HG03039 (cell line): ENCODE data around the gene OR6C75.
"Not testable (repeated sequence)": the region's sequence is repeated elsewhere in the genome, so short reads cannot be mapped to it uniquely, and the experiment has no call there.

ENCODE experiments used
- ATAC-seq: cut with Tn5 transposase; IDR thresholded peaks from one replicate; pipeline ENCODE4 v1.9.1; 2021; ENCODE audit warnings: mild to moderate bottlenecking, moderate library complexity; ENCODE audit not compliant: unreplicated experiment

Gene OR6C75

DNA sequence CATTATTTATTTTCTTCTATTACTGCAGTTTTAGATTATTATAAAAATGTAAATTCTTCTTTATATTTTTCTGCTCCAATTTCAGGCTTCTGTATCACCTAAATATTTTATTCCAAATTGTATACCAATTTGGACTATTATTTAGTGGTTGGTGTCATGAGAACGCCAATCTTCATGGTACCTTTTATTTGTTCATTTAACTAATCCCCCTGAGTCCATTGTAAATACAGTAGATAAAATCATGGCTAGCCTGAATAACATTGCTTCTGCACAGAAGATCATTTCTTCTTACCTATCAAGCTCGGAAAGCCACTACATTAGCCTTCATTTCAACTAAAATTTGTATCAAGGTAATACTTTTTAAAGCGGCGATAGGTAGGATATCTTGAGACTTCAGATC, at the start of gene OR6C75:
OR6C75 (plus strand) TSS at position 301 of the 400 bp plus-strand sequence. CDS start 2,136 bp downstream, outside the sequence.
- ATAC-seq = no peak

GRCh38 chr12:55314043-55314442, 48.7 kb upstream of the OR6C75 start, which contains the start of gene OR6C1:
TSS of gene OR6C1 (plus strand) at chr12:55314343. CDS start at chr12:55320600, 6,257 bp downstream.
- no peak for ATAC-seq

DNA sequence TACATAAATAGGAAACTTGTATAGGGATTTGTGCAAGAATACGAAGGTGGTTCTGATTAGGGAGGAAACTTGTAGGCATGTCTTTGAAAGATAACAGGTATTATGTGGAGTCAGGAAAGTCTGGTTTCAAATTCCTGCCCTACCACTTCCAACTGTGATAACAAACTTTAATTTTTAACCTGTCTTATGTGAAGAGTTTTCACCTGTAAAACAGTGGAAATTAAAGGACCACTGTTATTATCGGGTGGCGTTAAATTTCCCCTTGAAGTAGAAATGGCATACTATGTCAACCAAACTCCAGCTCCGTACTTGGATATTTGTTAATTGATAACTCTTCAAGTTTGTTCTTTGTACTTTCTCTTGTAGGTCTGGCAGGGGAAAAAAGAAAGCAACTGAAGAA, 42.6 kb upstream of the OR6C75 start:
- no peak for ATAC-seq

GRCh38 chr12:55325801-55326200, 37.0 kb upstream of the OR6C75 start:
- ATAC-seq = not testable (repeated sequence)

GRCh38 chr12:55330446-55330845, 32.3 kb upstream of the OR6C75 start, which contains the start of gene OR6C3:
TSS of gene OR6C3 (plus strand) at chr12:55330746. CDS start at chr12:55331701, 955 bp downstream.
- ATAC-seq = no peak

GRCh38 chr12:55336002-55336401, 26.8 kb upstream of the OR6C75 start:
- ATAC-seq = no peak

DNA sequence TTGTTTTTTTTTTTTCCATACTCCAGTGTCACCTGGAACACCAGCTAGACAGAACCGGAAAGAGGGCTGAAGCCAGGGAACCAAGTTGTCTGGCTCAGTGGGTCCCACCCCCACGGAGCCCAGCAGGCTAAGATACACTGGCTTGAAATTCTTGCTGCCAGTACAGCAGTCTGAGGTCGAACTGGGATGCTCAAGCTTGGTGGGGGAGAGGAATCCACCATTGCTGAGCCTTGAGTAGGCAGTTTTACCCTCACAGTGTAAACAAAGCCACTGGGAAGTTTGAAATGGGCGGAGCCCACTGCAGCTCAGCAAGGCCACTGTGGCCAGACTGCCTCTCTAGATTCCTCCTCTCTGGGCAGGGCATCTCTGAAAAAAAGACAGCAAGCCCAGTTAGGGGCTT, 7.4 kb upstream of the OR6C75 start:
- not testable (repeated sequence) for ATAC-seq

- no peak for ATAC-seq
These were observed 2.3 kb downstream of the OR6C75 start for GRCh38 chr12:55365086-55365485.

- ATAC-seq = no peak
These were observed 9.7 kb downstream of the OR6C75 start for GRCh38 chr12:55372521-55372920.

DNA sequence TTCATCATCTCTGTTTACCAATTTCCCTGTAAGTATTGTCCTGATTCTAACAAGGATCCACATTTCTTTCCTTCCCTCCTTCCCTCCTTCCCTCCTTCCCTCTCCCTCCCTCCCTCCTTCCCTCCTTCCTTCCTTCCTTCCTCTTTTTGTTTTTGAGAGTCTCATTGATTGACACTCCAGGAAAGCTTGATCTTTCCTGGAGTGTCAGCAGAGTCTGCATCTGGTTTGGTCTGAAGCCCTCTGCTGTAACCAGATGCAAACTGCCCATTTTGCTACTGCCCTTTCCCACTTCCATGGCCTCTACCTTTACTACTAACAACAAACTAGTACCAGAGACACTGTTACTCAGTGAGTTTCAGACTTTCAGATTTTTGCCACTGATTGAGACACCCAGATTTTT, 23.1 kb downstream of the OR6C75 start:
- no peak for ATAC-seq

DNA sequence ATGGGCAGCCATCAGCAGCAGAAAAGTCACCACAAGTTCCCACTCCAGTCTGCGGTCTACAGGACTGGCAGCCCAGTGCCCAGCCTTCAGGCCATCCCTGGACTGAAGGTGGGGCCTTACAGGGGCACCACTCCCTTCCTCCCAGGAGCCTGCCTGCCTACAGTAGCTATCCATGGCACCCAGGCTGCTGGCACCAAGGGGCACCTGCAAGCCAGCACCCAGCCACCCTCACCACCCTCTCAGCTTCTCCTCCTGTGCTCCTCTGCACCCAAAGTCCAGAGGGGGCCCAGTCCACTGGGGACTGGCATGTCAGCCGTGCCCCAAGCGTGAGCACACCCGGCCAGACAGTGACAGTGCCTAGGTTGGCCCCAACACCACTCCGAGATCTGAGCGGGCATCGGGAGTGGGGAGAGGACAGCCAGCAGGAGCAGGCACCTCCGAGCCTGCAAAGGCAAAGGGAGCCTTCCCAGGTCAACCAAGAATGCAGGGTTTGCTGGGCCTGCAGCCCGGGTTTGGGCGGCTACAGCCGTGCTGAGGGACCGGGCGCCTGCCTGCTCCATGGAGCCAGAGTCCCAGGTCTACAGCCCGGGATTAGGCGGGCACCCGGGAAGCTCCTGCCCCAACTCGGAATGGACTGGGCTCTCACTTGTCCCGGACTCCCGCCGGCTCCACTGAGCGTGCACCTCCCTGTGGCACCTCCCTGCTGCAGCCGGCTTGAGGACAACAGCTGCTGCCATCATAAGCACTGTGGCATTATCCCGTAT, 29.4 kb downstream of the OR6C75 start:
- ATAC-seq = no peak

- no peak for ATAC-seq
These were observed 33.6 kb downstream of the OR6C75 start for GRCh38 chr12:55396326-55396725.

GRCh38 chr12:55400229-55400628, 37.5 kb downstream of the OR6C75 start, which contains the start of gene OR6C65:
TSS of gene OR6C65 (plus strand) at chr12:55400529. CDS start at chr12:55400529, 0 bp downstream.
- ATAC-seq = no peak

- ATAC-seq = no peak
These were observed 45.1 kb downstream of the OR6C75 start for GRCh38 chr12:55407866-55408265.

DNA sequence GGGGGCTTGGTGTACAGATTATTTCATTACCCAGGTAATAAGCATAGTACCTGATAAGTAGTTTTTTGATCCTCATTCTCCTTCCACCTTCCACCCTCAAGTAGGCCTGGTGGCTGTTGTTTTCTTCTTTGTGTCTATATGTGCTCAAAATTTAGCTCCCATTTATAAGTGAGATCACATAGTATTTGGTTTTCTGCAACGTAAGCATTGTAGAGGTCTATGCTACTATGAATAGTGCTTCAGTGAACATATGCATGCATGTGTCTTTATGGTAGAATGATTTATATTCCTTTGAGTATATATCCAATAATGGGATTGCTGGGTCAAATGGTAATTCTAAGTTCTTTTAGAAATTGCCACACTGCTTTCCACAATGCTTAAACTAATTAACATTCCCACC, 46.4 kb downstream of the OR6C75 start:
- ATAC-seq = not testable (repeated sequence)

- not testable (repeated sequence) for ATAC-seq
These were observed 49.4 kb downstream of the OR6C75 start for GRCh38 chr12:55412138-55412537.

DNA sequence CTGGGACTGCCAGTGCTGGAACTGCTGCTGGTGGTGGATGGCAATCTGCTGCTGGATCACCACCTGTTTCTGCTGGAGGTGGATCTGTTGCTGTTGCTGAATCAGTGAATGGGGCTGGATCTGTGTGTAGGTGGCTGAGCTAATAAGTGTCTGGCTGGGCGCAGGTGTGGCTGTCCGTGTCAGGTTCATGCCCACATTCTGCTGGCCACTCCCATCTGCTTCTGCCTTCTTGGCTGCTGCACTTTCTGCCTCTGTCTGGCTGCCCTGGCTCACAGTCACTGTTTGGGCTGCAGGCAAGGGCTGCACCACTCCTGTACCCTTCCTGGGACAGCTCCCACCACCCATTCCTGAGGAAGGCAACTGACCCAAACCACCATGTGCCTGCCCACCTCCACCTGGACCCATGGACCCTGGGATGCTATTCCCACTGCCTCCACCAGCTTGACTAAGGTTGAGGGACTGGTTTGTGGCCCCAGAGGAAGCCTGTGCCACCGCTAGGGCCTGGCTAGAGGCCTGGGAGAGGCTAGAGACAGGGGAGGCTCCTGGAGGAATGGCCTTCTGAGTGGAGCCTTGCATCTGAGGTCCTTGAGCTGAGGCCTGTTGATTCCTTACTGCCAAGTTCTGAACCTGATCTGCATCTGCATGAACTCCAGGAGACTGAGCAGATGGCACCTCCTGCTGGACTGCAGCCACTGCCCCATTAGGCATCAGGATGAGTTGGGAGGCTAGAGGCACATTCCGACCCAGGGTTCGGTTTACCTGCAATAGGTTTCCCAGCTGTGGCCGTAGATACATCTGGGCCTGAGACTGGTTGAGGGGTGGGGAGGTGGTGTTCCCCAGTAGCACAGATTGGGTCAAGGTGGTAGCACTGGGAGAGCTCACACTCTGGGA, 51.0 kb downstream of the OR6C75 start:
- not testable (repeated sequence) for ATAC-seq

GRCh38 chr12:55414396-55414823, 51.6 kb downstream of the OR6C75 start:
- not testable (repeated sequence) for ATAC-seq

- not testable (repeated sequence) for ATAC-seq
These were observed 52.1 kb downstream of the OR6C75 start for GRCh38 chr12:55414889-55415288.

- no peak for ATAC-seq
These were observed 54.2 kb downstream of the OR6C75 start for GRCh38 chr12:55416961-55417360.
